ENCODE results near the gene RFPL3. TPM values are rescaled to one million over a fixed set of nuclear protein-coding genes. Genes with fewer than 3 reads are reported as not detected.

Gene RFPL3
- total and polyA plus RNA-seq, 2 of the 13 experiments (the other 11 are each of a cell fraction or from before 2014, with no cell fraction given) = not detected

- in situ Hi-C loops (cut with HindIII; ENCODE audit: extremely low pct_ligation_motif_present, low pct_unique_long_range_greater_than_20kb) (no loop called here), intact Hi-C loops (cut with micrococcal nuclease; ENCODE audit: unreplicated experiment) (no loop called here)
- Histone ChIP-seq H3K79me2 (ENCODE audit: insufficient read depth, low read length) (no peaks in the 10 kb centered on the region), H3K9me3 (ENCODE audit: low read length) (no peaks in the 10 kb centered on the region), H3K27me3 (ENCODE audit: control insufficient read depth in 1 of 2, insufficient read depth in 2 of 2, low read length in 2 of 2) (peaks cover 4 to 12% of the 10 kb centered on the region in 2 experiments; a peak in 2 of 5 replicates), H4K20me1 (ENCODE audit: insufficient read depth, low read length) (no peaks in the 10 kb centered on the region), H3K4me1 (ENCODE audit: insufficient read depth, low read length) (no peaks in the 10 kb centered on the region), H2AFZ (ENCODE audit: low read length) (no peak overlapping the region), H3K4me3 (replicated peaks in 1 of 3; ENCODE audit: insufficient read depth in 1 of 3, low read depth in 2 of 3, low read length in 3 of 3) (no peak overlapping the region), H3K9ac (ENCODE audit: insufficient read depth, low read depth, low read length) (no peak overlapping the region), H3K27ac (ENCODE audit: extremely low read length, insufficient read depth, low read length) (no peak overlapping the region), H3K4me2 (ENCODE audit: low read depth, low read length) (no peak overlapping the region), H3K36me3 (replicated peaks in 1 of 2; ENCODE audit: control insufficient read depth in 1 of 2, insufficient read depth in 2 of 2, low read length in 2 of 2) (no peaks in the 10 kb centered on the region)
- FAIRE-seq = no peak
- POLR2A ChIA-PET = no interaction called here
- BruUV-seq (replicated peaks) = no TSS peak
- TF ChIP-seq ZNF770 (CRISPR knock-in tag; IDR thresholded peaks at IDR 0.05) (peak; percentile 67), ZNF800 (CRISPR knock-in tag; IDR thresholded peaks at IDR 0.05) (no peak), ZNF563 (CRISPR knock-in tag; IDR thresholded peaks at IDR 0.05) (no peak), CREB1 (IDR thresholded peaks at IDR 0.05) (peak; percentile 64; the same call in 1 of the 2 replicates), CREB1 (CRISPR knock-in tag; IDR thresholded peaks at IDR 0.05) (no peak), ZNF646 (CRISPR knock-in tag; IDR thresholded peaks at IDR 0.05) (peak; percentile 77; the same call in 1 of the 2 replicates), FOXA1 (IDR thresholded peaks at IDR 0.05) (0 out of 2 replicates have a peak, but pooled peaks have one; percentile 28), FOXA1 (CRISPR knock-in tag; IDR thresholded peaks at IDR 0.05) (no peak), ZMYM3 (CRISPR knock-in tag; IDR thresholded peaks at IDR 0.05) (no peak)
- CTCF ChIA-PET (ENCODE audit: low intra/inter-chr PET ratio, low total read pairs) = no interaction called here
- no peak; the same call in 2 of the 3 replicates for ATAC-seq
- DNase-seq (ENCODE audit: low spot score) = no peak
- 10% methylated on average over 13 of the region's 13 CpGs for WGBS (ENCODE audit: low lambda C conversion rate)
Measured at GRCh38 chr22:32333769-32334659, 23.7 kb upstream of the RFPL3 start.

All from HepG2 (cell line).